HepG2 (cell line): Measurements from ENCODE around the gene NOMO2. TPM values are rescaled to one million over a fixed set of nuclear protein-coding genes. Genes with fewer than 3 reads are reported as not detected.

Source experiments
- CEBPG ChIP-seq: IDR thresholded peaks from 2 replicates; pipeline ENCODE4 v1.6.1; 2016
- HNF4A ChIP-seq: sonication (generic); formaldehyde crosslinking; IDR thresholded peaks from 2 replicates; pipeline ENCODE4 v1.4.0; 2020; ENCODE audit warnings: missing genetic modification reagents
- KDM2A ChIP-seq: sonication (generic); formaldehyde crosslinking; IDR thresholded peaks from 2 replicates; pipeline ENCODE4 v1.4.0; 2020; ENCODE audit warnings: low read depth, missing genetic modification reagents, borderline replicate concordance
- PATZ1 ChIP-seq: sonication (generic); formaldehyde crosslinking; IDR thresholded peaks from 2 replicates; pipeline ENCODE4 v1.4.0; 2020; ENCODE audit warnings: missing genetic modification reagents
- SAP130 ChIP-seq: IDR thresholded peaks from 2 replicates; pipeline ENCODE4 v1.6.1; 2016; ENCODE audit warnings: low read depth
- ZFY ChIP-seq: sonication (generic); formaldehyde crosslinking; IDR thresholded peaks from 2 replicates; pipeline ENCODE4 v1.4.0; 2020; ENCODE audit warnings: missing genetic modification reagents
- ZNF281 ChIP-seq: sonication (generic); formaldehyde crosslinking; IDR thresholded peaks from 2 replicates; pipeline ENCODE4 v1.4.0; 2020; ENCODE audit warnings: missing genetic modification reagents, borderline replicate concordance
- polyA plus RNA-seq, 8 experiments: library from polyadenylated mRNA; depleted of rRNA in 3 of 8; stranded (reverse) in 7 of 8; unstranded in 1 of 8; fragments of >200 nt; fragmentation: Illumina TruSeq in 4 of 8; extraction: Trizol in 4 of 8; gene quantifications; 2 replicates each; pipeline versions ENCODE4 v1.2.1 to v1.2.3, GENCODE V29; 2011 to 2016; ENCODE audit warnings: low read depth in 4 of 8, missing spikeins in 1 of 8, mixed read lengths in 1 of 8; ENCODE audit not compliant: insufficient read depth in 1 of 8
- total RNA-seq, 5 experiments: library from RNA; depleted of rRNA; stranded (reverse); fragments of >200 nt; fragmentation: Illumina TruSeq; extraction: Trizol; gene quantifications; 2 replicates each; pipeline ENCODE4 v1.2.3, GENCODE V29; 2016; ENCODE audit warnings: low read depth in 1 of 5
- TF ChIP-seq, protein P1 (sequence below): sonication (generic); formaldehyde crosslinking; IDR thresholded peaks from 2 replicates; pipeline ENCODE4 v1.4.0; 2020; ENCODE audit warnings: missing genetic modification reagents, borderline replicate concordance

NOMO2 gene
- total and polyA plus RNA-seq, 2 of the 13 experiments (the other 11 are each of a cell fraction or from before 2014, with no cell fraction given), result 217 to 372 TPM

DNA sequence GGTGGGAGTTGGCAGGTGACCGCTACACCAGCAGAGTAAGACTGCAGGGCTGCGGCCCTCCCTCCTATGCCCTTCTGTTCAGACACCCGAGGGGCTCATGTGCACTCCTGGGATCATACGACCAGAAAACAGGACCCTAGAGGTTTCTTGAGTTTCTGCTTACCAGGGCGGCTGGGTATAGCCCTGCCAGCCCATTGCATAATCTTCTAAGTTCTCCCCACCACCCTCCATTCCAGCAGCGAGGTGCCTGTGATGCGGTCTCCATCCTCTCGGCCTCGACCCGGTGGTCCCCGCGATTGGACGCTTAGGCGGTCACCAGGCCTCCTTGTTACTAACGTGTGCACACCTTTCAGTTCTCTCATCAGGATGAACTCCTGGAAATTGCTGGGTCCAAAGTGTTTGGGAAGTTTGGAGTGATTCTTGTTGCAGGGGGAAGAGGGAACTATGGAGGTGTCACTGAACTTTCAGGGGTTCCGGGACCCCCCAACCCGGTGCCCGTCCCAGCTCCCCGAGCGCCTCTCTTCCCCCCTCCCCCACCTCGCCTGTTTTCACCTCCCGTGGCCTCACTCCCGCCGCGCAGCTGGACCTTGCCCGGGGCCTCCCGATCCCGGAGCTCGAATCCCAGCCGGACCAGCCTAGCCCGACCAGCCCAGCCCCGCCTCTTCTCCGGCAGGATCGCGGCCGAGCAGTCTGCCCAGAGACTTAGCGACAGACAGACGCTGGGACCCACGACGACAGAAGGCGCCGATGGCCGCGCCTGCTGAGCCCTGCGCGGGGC lies 8.8 kb upstream of the NOMO2 start (continued):
- peak; percentile 69 for TF ChIP-seq ZNF281 (CRISPR knock-in tag)
- TF ChIP-seq KDM2A (CRISPR knock-in tag), result 0 out of 2 replicates have a peak, but pooled peaks have one; percentile 32
- TF ChIP-seq ZFY (CRISPR knock-in tag), result peak; percentile 38; the same call in 1 of the 2 replicates
- 0 out of 2 replicates have a peak, but pooled peaks have one; percentile 13 for TF ChIP-seq PATZ1 (CRISPR knock-in tag)
- TF ChIP-seq SAP130 (CRISPR knock-in tag), result peak; percentile 32; the same call in 1 of the 2 replicates
- 0 out of 2 replicates have a peak, but pooled peaks have one; percentile 17 for TF ChIP-seq HNF4A
- TF ChIP-seq, protein P1, sequence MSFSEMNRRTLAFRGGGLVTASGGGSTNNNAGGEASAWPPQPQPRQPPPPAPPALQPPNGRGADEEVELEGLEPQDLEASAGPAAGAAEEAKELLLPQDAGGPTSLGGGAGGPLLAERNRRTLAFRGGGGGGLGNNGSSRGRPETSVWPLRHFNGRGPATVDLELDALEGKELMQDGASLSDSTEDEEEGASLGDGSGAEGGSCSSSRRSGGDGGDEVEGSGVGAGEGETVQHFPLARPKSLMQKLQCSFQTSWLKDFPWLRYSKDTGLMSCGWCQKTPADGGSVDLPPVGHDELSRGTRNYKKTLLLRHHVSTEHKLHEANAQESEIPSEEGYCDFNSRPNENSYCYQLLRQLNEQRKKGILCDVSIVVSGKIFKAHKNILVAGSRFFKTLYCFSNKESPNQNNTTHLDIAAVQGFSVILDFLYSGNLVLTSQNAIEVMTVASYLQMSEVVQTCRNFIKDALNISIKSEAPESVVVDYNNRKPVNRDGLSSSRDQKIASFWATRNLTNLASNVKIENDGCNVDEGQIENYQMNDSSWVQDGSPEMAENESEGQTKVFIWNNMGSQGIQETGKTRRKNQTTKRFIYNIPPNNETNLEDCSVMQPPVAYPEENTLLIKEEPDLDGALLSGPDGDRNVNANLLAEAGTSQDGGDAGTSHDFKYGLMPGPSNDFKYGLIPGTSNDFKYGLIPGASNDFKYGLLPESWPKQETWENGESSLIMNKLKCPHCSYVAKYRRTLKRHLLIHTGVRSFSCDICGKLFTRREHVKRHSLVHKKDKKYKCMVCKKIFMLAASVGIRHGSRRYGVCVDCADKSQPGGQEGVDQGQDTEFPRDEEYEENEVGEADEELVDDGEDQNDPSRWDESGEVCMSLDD (CRISPR knock-in tag), result 0 out of 2 replicates have a peak, but pooled peaks have one; percentile 80
- TF ChIP-seq CEBPG (CRISPR knock-in tag), result 0 out of 2 replicates have a peak, but pooled peaks have one; percentile 7
